Measurements from ENCODE around the gene KLHL3.

Gene KLHL3

GRCh38 chr5:137609127-137609526, 126.8 kb downstream of the KLHL3 start:
- Histone ChIP-seq H3K4me2 (ENCODE audit: low read length) (no peak overlapping the region), H3K27me3 (ENCODE audit: insufficient read depth, low read length) (no peaks in the 10 kb centered on the region), H4K20me1 (ENCODE audit: insufficient read depth, low read length) (no peaks in the 10 kb centered on the region), H3K4me1 (ENCODE audit: insufficient read depth, low read length, severe bottlenecking) (no peaks in the 10 kb centered on the region), H3K4me3 (ENCODE audit: low read depth, low read length, poor library complexity, severe bottlenecking) (no peak overlapping the region), H3K9me2 (ENCODE audit: low read depth, low read length) (no peaks in the 10 kb centered on the region), H3K9ac (ENCODE audit: low read length) (no peak overlapping the region), H3K79me2 (ENCODE audit: insufficient read depth, low read length) (no peaks in the 10 kb centered on the region), H3K36me3 (ENCODE audit: insufficient read depth, low read length) (no peaks in the 10 kb centered on the region), H3K27ac (ENCODE audit: low read depth, low read length, poor library complexity, severe bottlenecking) (no peak overlapping the region), H2AFZ (ENCODE audit: low read length) (no peak overlapping the region), H3K9me3 (ENCODE audit: low read length) (no peaks in the 10 kb centered on the region), H3F3A (ENCODE audit: insufficient read depth, low read length) (no peaks in the 10 kb centered on the region)
- no peak for TF ChIP-seq CTCF (IDR thresholded peaks at IDR 0.05; ENCODE audit: low read length)
- TF ChIP-seq EZH2 (IDR thresholded peaks at IDR 0.05; ENCODE audit: borderline replicate concordance, low read length) = no peak

GRCh38 chr5:137607771-137608170, 128.1 kb downstream of the KLHL3 start:
- H2AFZ ChIP-seq (ENCODE audit: low read length) = no peak overlapping the region
- no peaks in the 10 kb centered on the region for H3K36me3 ChIP-seq (ENCODE audit: insufficient read depth, low read length)
- no peak overlapping the region for H3K27ac ChIP-seq (ENCODE audit: low read depth, low read length, poor library complexity, severe bottlenecking)
- no peaks in the 10 kb centered on the region for H3K79me2 ChIP-seq (ENCODE audit: insufficient read depth, low read length)
- no peaks in the 10 kb centered on the region for H3K4me1 ChIP-seq (ENCODE audit: insufficient read depth, low read length, severe bottlenecking)
- TF ChIP-seq EZH2 (IDR thresholded peaks at IDR 0.05; ENCODE audit: borderline replicate concordance, low read length) (no peak), CTCF (IDR thresholded peaks at IDR 0.05; ENCODE audit: low read length) (no peak)
- H3K9ac ChIP-seq (ENCODE audit: low read length) = no peak overlapping the region
- no peaks in the 10 kb centered on the region for H3K9me2 ChIP-seq (ENCODE audit: low read depth, low read length)
- H3K9me3 ChIP-seq (ENCODE audit: low read length) = no peaks in the 10 kb centered on the region
- no peaks in the 10 kb centered on the region for H4K20me1 ChIP-seq (ENCODE audit: insufficient read depth, low read length)
- H3K27me3 ChIP-seq (ENCODE audit: insufficient read depth, low read length) = no peaks in the 10 kb centered on the region
- H3K4me2 ChIP-seq (ENCODE audit: low read length) = no peak overlapping the region
- no peak overlapping the region for H3K4me3 ChIP-seq (ENCODE audit: low read depth, low read length, poor library complexity, severe bottlenecking)
- H3F3A ChIP-seq (ENCODE audit: insufficient read depth, low read length) = no peaks in the 10 kb centered on the region

- no peak overlapping the region for H3K27ac ChIP-seq (ENCODE audit: low read depth, low read length, poor library complexity, severe bottlenecking)
- no peaks in the 10 kb centered on the region for H3F3A ChIP-seq (ENCODE audit: insufficient read depth, low read length)
- no peaks in the 10 kb centered on the region for H3K9me3 ChIP-seq (ENCODE audit: low read length)
- no peaks in the 10 kb centered on the region for H3K4me1 ChIP-seq (ENCODE audit: insufficient read depth, low read length, severe bottlenecking)
- no peak overlapping the region for H2AFZ ChIP-seq (ENCODE audit: low read length)
- no peaks in the 10 kb centered on the region for H3K79me2 ChIP-seq (ENCODE audit: insufficient read depth, low read length)
- no peak for TF ChIP-seq EZH2 (IDR thresholded peaks at IDR 0.05; ENCODE audit: borderline replicate concordance, low read length)
- TF ChIP-seq CTCF (IDR thresholded peaks at IDR 0.05; ENCODE audit: low read length) = no peak
- H3K27me3 ChIP-seq (ENCODE audit: insufficient read depth, low read length) = no peaks in the 10 kb centered on the region
- H3K4me3 ChIP-seq (ENCODE audit: low read depth, low read length, poor library complexity, severe bottlenecking) = no peak overlapping the region
- no peaks in the 10 kb centered on the region for H3K9me2 ChIP-seq (ENCODE audit: low read depth, low read length)
- no peak overlapping the region for H3K4me2 ChIP-seq (ENCODE audit: low read length)
- no peak overlapping the region for H3K9ac ChIP-seq (ENCODE audit: low read length)
- no peaks in the 10 kb centered on the region for H3K36me3 ChIP-seq (ENCODE audit: insufficient read depth, low read length)
- no peaks in the 10 kb centered on the region for H4K20me1 ChIP-seq (ENCODE audit: insufficient read depth, low read length)
These were observed 129.5 kb downstream of the KLHL3 start for GRCh38 chr5:137606401-137606800.

Measured in OCI-LY1 (cell line).